ENCODE data around the gene NMD3.

DNA sequence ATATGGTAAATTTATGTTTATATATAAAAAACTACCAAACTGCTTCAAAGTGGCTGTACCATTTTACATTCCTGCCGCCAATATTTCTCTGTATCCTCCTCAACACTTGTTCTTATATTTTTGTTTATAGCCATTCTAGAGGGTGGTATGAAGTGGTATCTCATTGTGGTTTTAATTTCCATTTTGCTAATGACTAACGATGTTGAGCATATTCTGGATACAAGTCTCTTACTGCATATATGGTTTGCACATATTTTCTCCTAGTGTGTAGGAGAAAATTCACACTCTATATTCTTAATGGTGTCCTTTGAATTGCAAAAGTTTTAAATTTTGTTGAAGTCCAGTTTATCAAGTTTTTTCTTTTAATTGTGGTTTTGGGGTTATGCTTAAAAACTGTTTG is 15.1 kb downstream of the NMD3 start:
- TF ChIP-seq EP300 (IDR thresholded peaks at IDR 0.05) (no peak), POLR2A (IDR thresholded peaks at IDR 0.05) (no peak), CTCF (IDR thresholded peaks at IDR 0.05) (no peak)

All from upper lobe of left lung (tissue), 4 donors.